ENCODE measurements around the gene ZNF609. TPM values are rescaled to one million over a fixed set of nuclear protein-coding genes. Genes with fewer than 3 reads are reported as not detected.

ZNF609 gene
- total and polyA plus RNA-seq, 2 of the 13 experiments (the other 11 are each of a cell fraction or from before 2014, with no cell fraction given), result 8.9 to 9.9 TPM

GRCh38 chr15:64610257-64610919 lies 150.0 kb downstream of the ZNF609 start (continued):
- TF ChIP-seq ZNF678 (CRISPR knock-in tag; IDR thresholded peaks at IDR 0.05) (no peak), THYN1 (CRISPR knock-in tag; IDR thresholded peaks at IDR 0.05; ENCODE audit: borderline replicate concordance, low read depth) (no peak), RBM39 (IDR thresholded peaks at IDR 0.05; ENCODE audit: low read depth, low read length, poor library complexity, severe bottlenecking) (no peak), ZNF430 (CRISPR knock-in tag; IDR thresholded peaks at IDR 0.05) (no peak), CREM (IDR thresholded peaks at IDR 0.05) (peak; percentile 69; the same call in 1 of the 2 replicates), CREM (CRISPR knock-in tag; IDR thresholded peaks at IDR 0.05) (no peak), CHD4 (IDR thresholded peaks at IDR 0.05; ENCODE audit: borderline replicate concordance, low read length) (no peak), ZNF747 (CRISPR knock-in tag; IDR thresholded peaks at IDR 0.05; ENCODE audit: borderline replicate concordance) (no peak), ZNF770 (CRISPR knock-in tag; IDR thresholded peaks at IDR 0.05) (peak; percentile 94), ZNF746 (CRISPR knock-in tag; IDR thresholded peaks at IDR 0.05) (no peak), ZNF564 (CRISPR knock-in tag; IDR thresholded peaks at IDR 0.05) (no peak), GABPB1 (CRISPR knock-in tag; IDR thresholded peaks at IDR 0.05) (peak; percentile 48), ZNF263 (CRISPR knock-in tag; IDR thresholded peaks at IDR 0.05) (no peak), PITX1 (CRISPR knock-in tag; IDR thresholded peaks at IDR 0.05) (peak; percentile 94), ZNF549 (CRISPR knock-in tag; IDR thresholded peaks at IDR 0.05) (no peak), ZNF670 (CRISPR knock-in tag; IDR thresholded peaks at IDR 0.05; ENCODE audit: borderline replicate concordance) (peak; percentile 55; the same call in 1 of the 2 replicates), BRCA1 (CRISPR knock-in tag; IDR thresholded peaks at IDR 0.05) (no peak), TOPORS (CRISPR knock-in tag; IDR thresholded peaks at IDR 0.05) (no peak), KAT8 (CRISPR knock-in tag; IDR thresholded peaks at IDR 0.05) (peak; percentile 31; the same call in 1 of the 2 replicates), ZNF124 (CRISPR knock-in tag; IDR thresholded peaks at IDR 0.05) (no peak), CEBPG (CRISPR knock-in tag; IDR thresholded peaks at IDR 0.05) (peak; percentile 96), TRIM24 (CRISPR knock-in tag; IDR thresholded peaks at IDR 0.05) (no peak), CBX1 (IDR thresholded peaks at IDR 0.05; ENCODE audit: low read depth) (no peak), ZNF724P (CRISPR knock-in tag; IDR thresholded peaks at IDR 0.05; ENCODE audit: borderline replicate concordance) (no peak), CREBL2 (CRISPR knock-in tag; IDR thresholded peaks at IDR 0.05; ENCODE audit: borderline replicate concordance) (no peak), FUBP1 (CRISPR knock-in tag; IDR thresholded peaks at IDR 0.05; ENCODE audit: borderline replicate concordance) (no peak)
